GM10266 (cell line): ENCODE data around the gene CDON.

Source experiments
- DNase-seq: peaks from one replicate; pipeline ENCODE4 v3.0.0; 2012; ENCODE audit errors: extremely low spot score
- CTCF ChIP-seq: IDR thresholded peaks from 2 replicates; pipeline ENCODE4 v1.5.1; 2012; ENCODE audit warnings: mild to moderate bottlenecking, low read depth; ENCODE audit not compliant: control insufficient read depth, insufficient read depth; ENCODE audit errors: missing control alignments

The CDON gene

DNA sequence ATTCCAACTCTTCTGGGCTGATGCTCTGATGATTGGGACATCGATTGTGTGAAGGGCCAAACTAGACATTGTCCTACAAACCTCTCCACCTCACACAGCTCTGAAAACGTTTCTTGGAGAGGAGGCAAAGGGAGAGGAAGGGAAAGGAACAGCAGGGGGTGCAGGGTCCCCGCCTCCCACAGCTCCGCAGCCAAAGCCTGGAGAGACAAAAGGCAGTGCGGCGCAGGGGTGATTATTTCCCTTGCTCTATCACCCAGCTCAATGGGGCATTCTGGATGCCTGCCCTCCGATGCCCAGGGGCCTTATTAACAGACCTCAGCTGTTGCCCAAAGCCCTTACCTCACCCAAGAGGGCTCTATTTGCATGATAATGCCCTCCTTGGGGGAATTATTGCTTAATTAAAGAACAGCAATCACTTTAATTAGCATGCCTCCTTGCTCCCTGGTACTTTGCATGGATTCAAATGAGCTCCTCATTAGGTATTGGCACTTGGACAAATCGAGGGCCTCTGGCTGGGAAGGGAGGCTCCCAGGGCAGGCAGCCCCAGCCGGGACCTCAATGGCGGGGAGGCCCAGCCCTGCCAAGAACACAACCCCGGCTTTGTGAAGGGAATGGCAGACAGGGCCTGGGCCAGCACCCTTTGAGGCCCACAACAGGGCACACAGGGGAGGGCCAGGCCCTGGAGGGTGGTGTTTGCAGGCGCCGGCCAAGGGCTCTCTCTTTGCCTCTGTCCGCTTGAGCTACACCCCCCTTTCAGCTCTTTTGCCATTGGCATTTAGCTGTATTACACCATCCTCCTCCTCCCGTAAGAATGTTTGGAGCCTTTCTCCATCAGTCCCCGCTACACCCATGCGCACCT lies 19.8 kb upstream of the CDON start:
- no peak for TF ChIP-seq CTCF
- no peak for DNase-seq

GRCh38 chr11:126081915-126082250 lies 19.2 kb upstream of the CDON start:
- no peak for TF ChIP-seq CTCF
- DNase-seq, result no peak

DNA sequence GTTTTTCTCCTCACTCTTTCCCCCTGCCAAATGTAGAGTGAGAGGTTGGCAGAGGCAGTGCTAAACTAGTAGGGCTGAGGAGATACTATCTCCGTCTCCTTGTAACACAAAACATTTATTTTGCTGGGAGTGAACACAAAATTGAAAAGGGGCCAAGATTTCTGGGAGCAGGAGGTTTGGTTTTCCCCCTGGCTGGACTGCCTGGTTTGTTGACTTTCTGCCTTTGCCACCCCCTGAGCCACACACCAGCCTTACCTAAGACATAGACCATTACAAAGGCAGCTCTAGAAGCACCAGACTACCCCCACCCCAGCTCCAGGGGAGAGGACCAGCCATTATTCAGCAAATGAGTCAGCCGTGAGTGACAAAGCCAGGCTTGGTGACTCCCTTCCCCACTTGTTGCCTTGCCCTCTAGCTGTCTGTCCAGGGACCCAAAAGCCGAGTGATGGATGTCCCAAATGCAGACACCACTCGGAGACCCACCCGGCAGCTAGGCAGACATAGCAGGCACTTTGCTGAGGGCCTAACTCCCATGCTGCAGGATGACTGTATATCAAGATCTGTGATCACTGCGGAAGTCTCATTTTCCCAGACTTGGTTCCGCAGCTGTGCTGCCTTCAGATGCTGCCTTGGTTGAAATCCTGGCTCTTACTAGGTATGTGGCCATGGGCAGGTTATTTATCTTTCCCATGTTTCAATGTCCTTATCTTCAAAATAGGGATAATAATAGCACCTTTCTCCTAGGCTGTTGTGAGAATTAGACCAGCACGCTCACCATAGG lies 17.7 kb upstream of the CDON start:
- no peak for TF ChIP-seq CTCF
- no peak for DNase-seq

DNA sequence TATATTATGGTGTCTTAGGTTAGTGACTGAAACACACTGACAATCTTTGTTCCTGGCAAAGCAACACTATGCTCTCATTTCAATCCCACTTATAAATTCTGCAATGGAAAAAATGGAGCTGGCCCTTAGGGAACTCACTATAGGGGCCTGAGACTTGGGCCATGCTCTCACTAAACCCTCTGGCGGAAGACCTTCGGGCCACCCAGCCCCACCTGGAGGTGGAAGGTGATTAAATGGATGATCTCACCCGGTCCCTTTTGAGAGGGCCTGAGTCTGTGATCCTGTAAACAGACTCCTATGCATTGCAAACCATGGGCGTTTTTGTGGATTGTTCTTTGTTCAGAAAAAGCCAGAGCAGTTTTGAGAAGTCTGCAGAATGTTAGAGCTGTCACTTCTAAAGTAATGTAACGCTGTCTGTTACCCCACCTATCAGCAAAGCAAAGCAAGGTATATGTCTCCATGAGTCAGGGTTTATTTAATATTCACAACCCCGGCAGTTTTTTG lies 17.0 kb upstream of the CDON start:
- no peak for DNase-seq
- TF ChIP-seq CTCF, result no peak

DNA sequence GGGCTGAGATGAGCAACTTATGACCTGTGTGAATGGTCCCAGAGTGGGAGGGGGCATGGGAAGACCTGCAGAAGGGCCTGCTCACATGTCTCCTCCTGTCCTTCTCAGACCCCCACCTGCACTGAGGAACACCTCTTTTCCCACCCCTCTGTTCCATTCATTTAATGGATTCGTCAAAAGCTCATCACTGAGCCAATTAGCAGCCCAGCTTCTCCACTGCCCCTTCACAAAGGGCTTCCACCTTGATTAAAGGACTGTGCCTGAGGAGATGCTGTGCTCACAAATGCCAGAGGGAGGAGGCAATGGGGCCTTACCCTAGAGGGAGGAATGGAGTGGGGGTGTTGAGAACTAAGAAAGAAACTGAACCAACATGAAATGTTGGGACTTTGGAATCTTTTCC lies 14.0 kb upstream of the CDON start:
- no peak for DNase-seq
- no peak for TF ChIP-seq CTCF

GRCh38 chr11:126072801-126073594 lies 10.3 kb upstream of the CDON start:
- no peak for TF ChIP-seq CTCF
- DNase-seq, result no peak
